ENCODE results near the gene ATP10B.

ATP10B gene

GRCh38 chr5:160660132-160660531, 191.9 kb downstream of the ATP10B start:
- TF ChIP-seq REST (IDR thresholded peaks at IDR 0.05; ENCODE audit: insufficient read depth in 1 of 2, low read depth in 2 of 2, low read length in 2 of 2) (no peak), TAF1 (IDR thresholded peaks at IDR 0.05; ENCODE audit: borderline replicate concordance, insufficient read depth, low read length) (no peak), SIN3A (IDR thresholded peaks at IDR 0.05; ENCODE audit: borderline replicate concordance, insufficient read depth, low read length) (no peak), FOXP2 (optimal IDR thresholded peaks at IDR 0.05; ENCODE audit: borderline replicate concordance, extremely low read depth, extremely low read length, insufficient read depth) (no peak), POLR2AphosphoS5 (IDR thresholded peaks at IDR 0.05; ENCODE audit: low read depth, low read length) (no peak)

- TF ChIP-seq POLR2AphosphoS5 (IDR thresholded peaks at IDR 0.05; ENCODE audit: low read depth, low read length) (no peak), REST (IDR thresholded peaks at IDR 0.05; ENCODE audit: insufficient read depth in 1 of 2, low read depth in 2 of 2, low read length in 2 of 2) (no peak), TAF1 (IDR thresholded peaks at IDR 0.05; ENCODE audit: borderline replicate concordance, insufficient read depth, low read length) (no peak), FOXP2 (optimal IDR thresholded peaks at IDR 0.05; ENCODE audit: borderline replicate concordance, extremely low read depth, extremely low read length, insufficient read depth) (no peak), SIN3A (IDR thresholded peaks at IDR 0.05; ENCODE audit: borderline replicate concordance, insufficient read depth, low read length) (no peak)
Measured at GRCh38 chr5:160657622-160658458, 194.2 kb downstream of the ATP10B start.

GRCh38 chr5:160657068-160657507, 194.9 kb downstream of the ATP10B start:
- no peak for TF ChIP-seq FOXP2 (optimal IDR thresholded peaks at IDR 0.05; ENCODE audit: borderline replicate concordance, extremely low read depth, extremely low read length, insufficient read depth)
- no peak for TF ChIP-seq SIN3A (IDR thresholded peaks at IDR 0.05; ENCODE audit: borderline replicate concordance, insufficient read depth, low read length)
- no peak for TF ChIP-seq POLR2AphosphoS5 (IDR thresholded peaks at IDR 0.05; ENCODE audit: low read depth, low read length)
- no peak for TF ChIP-seq TAF1 (IDR thresholded peaks at IDR 0.05; ENCODE audit: borderline replicate concordance, insufficient read depth, low read length)
- TF ChIP-seq REST (IDR thresholded peaks at IDR 0.05; ENCODE audit: insufficient read depth in 1 of 2, low read depth in 2 of 2, low read length in 2 of 2) = no peak

- TF ChIP-seq SIN3A (IDR thresholded peaks at IDR 0.05; ENCODE audit: borderline replicate concordance, insufficient read depth, low read length) (no peak), POLR2AphosphoS5 (IDR thresholded peaks at IDR 0.05; ENCODE audit: low read depth, low read length) (no peak), FOXP2 (optimal IDR thresholded peaks at IDR 0.05; ENCODE audit: borderline replicate concordance, extremely low read depth, extremely low read length, insufficient read depth) (no peak), REST (IDR thresholded peaks at IDR 0.05; ENCODE audit: insufficient read depth in 1 of 2, low read depth in 2 of 2, low read length in 2 of 2) (no peak), TAF1 (IDR thresholded peaks at IDR 0.05; ENCODE audit: borderline replicate concordance, insufficient read depth, low read length) (no peak)
Measured at GRCh38 chr5:160655717-160656116, 196.3 kb downstream of the ATP10B start.

All from PFSK-1 (cell line).